Ovary (tissue), 3 donors: Measurements from ENCODE around the gene IL3RA.

Experiments used
- CTCF ChIP-seq, 3 donors: fragments of 450-650 bp in 2 of 3; fragments of 200-600 bp in 1 of 3; IDR thresholded peaks; one replicate each; pipeline versions ENCODE4 v1.5.1 to v1.8.0; 2016 to 2022; ENCODE audit warnings: antibody characterized with exemption in 3 of 3, mild to moderate bottlenecking in 1 of 3
- EP300 ChIP-seq: sonication (generic); formaldehyde crosslinking; IDR thresholded peaks from one replicate; pipeline ENCODE4 v1.6.1; 2017; ENCODE audit warnings: antibody characterized with exemption
- POLR2A ChIP-seq: fragments of 450-650 bp; IDR thresholded peaks from one replicate; pipeline ENCODE4 v1.6.1; 2017; ENCODE audit warnings: antibody characterized with exemption, mild to moderate bottlenecking, moderate library complexity
- donor health status: DM: no; HTN: no; CAD: no.

- TF ChIP-seq CTCF (IDR thresholded peaks at IDR 0.05), result no peak
- TF ChIP-seq POLR2A, result no peak
- TF ChIP-seq EP300, result no peak
These were observed 76.1 kb downstream of the IL3RA start for GRCh38 chrX:1412551-1413161.
